ENCODE data around the gene BMPR1A. TPM values are rescaled to one million over a fixed set of nuclear protein-coding genes. Genes with fewer than 3 reads are reported as not detected.
A peak's percentile ranks its signal among the peaks of the same experiment; 100 is the strongest.

Gene BMPR1A
- total RNA-seq, 1 donor = 71.7 TPM

DNA sequence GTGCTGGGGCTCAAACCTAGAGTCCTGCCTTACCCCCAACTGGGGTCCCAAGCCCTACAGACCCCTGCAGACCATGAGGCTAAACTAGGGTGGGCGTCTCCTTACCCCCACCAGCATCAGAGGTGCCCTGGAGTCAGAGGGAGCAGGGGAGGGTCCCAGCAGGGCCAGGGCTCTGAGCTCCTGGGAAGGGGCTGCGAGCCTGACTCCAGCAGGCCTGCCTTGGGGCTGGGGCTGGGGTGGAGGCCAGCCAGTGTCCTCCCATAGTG is 203.3 kb downstream of the BMPR1A start:
- TF ChIP-seq, protein P1, sequence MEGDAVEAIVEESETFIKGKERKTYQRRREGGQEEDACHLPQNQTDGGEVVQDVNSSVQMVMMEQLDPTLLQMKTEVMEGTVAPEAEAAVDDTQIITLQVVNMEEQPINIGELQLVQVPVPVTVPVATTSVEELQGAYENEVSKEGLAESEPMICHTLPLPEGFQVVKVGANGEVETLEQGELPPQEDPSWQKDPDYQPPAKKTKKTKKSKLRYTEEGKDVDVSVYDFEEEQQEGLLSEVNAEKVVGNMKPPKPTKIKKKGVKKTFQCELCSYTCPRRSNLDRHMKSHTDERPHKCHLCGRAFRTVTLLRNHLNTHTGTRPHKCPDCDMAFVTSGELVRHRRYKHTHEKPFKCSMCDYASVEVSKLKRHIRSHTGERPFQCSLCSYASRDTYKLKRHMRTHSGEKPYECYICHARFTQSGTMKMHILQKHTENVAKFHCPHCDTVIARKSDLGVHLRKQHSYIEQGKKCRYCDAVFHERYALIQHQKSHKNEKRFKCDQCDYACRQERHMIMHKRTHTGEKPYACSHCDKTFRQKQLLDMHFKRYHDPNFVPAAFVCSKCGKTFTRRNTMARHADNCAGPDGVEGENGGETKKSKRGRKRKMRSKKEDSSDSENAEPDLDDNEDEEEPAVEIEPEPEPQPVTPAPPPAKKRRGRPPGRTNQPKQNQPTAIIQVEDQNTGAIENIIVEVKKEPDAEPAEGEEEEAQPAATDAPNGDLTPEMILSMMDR (IDR thresholded peaks at IDR 0.05; ENCODE audit: extremely low read depth, low read depth, low read length) = no peak
- H3K27me3 ChIP-seq (ENCODE audit: insufficient read depth, low read length) = no peaks in the 10 kb centered on the region
- H3K9me3 ChIP-seq (ENCODE audit: low read depth, low read length) = no peaks in the 10 kb centered on the region
- no peak overlapping the region for H3K27ac ChIP-seq (ENCODE audit: low read depth, low read length)
- no peaks in the 10 kb centered on the region for H3K79me2 ChIP-seq (ENCODE audit: insufficient read depth, low read length)
- no peak overlapping the region for H2AFZ ChIP-seq (ENCODE audit: low read length)
- no peaks in the 10 kb centered on the region for H4K20me1 ChIP-seq (ENCODE audit: insufficient read depth, low read length)
- no peak for DNase-seq (ENCODE audit: insufficient read length, low spot score, missing footprints)
- H3K36me3 ChIP-seq (ENCODE audit: insufficient read depth, low read length) = no peaks in the 10 kb centered on the region
- H3K4me3 ChIP-seq (ENCODE audit: insufficient read depth, low read length) = no peak overlapping the region
- no peak overlapping the region for H3K4me2 ChIP-seq (ENCODE audit: insufficient read depth, low read length)
- peaks cover 14% of the 10 kb centered on the region for H3K4me1 ChIP-seq (ENCODE audit: insufficient read depth, low read length)

DNA sequence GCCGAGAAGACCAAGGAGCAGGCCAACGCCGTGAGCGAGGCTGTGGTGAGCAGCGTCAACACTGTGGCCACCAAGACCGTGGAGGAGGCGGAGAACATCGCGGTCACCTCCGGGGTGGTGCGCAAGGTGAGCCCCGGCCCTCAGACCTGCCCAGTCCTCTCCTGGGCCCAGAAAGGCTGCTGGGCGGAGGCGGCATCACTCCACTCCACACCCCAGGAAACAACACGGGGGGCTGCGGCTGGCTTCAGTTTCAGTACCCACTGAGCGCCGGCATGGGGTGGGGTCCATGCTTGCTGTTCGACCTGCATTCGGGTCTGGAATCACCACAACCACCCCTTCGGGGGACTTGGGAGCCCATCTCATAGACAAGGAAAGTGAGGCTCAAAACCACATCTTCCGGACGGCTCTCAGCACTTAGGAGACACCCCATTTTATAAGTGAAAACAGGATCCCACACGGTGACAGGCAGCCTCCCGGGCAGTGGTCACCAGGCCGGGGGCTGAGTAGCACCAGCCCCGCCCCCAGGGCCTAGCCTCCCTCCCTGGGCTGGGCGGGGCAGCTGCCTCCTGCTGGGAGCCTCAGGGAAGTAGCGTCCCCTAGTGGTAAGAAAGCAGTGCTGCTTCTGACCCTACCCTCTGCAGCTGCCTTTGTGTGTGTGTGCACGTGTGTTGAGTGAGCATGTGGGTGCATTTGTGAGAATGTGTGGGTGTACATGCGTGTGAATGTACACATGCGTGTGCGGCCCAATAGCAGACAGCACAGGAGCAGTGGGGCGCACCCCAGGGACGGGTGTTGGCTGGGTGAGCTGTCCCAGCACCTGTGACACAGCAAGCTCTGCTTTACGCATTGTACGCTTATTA is 203.8 kb downstream of the BMPR1A start:
- H3K27ac ChIP-seq (ENCODE audit: low read depth, low read length) = no peak overlapping the region
- peak; percentile 96 for DNase-seq (ENCODE audit: insufficient read length, low spot score, missing footprints)
- no peak overlapping the region for H3K4me2 ChIP-seq (ENCODE audit: insufficient read depth, low read length)

DNA sequence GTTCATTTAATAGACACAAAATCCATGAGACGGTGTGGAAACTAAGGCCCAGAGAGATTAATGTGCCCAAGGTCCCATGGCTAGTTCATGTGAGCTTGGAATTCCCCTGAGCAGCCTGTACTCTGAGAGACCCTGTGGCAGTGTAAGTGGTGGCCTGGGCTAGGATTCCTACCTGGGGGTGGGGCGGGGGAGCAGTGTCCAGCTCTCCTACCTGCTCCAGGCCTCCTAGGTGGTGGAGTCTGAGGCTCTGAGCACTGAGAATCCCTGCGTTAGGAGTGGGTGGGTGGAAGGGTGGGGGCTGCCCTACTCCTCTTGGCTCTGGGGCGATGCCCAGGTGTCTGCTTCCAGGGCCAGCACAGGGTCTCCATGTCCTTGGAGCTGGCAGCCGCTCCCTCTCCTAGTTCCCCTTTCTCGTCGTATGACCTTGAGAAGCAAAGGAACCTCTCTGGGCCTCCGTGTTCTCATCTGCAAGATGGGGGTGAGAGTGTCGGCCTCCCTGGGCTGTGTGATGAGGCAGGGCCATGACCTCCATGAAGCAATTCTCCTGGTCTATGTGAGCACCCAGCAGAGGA is 204.5 kb downstream of the BMPR1A start:
- H3K4me1 ChIP-seq (ENCODE audit: insufficient read depth, low read length) = peaks cover 14% of the 10 kb centered on the region

More for the DNA sequence above, 203.8 kb downstream of the BMPR1A start:
- Histone ChIP-seq H3K4me1 (ENCODE audit: insufficient read depth, low read length) (peaks cover 14% of the 10 kb centered on the region), H3K9me3 (ENCODE audit: low read depth, low read length) (no peaks in the 10 kb centered on the region), H3K36me3 (ENCODE audit: insufficient read depth, low read length) (no peaks in the 10 kb centered on the region), H4K20me1 (ENCODE audit: insufficient read depth, low read length) (no peaks in the 10 kb centered on the region), H2AFZ (ENCODE audit: low read length) (no peak overlapping the region), H3K27me3 (ENCODE audit: insufficient read depth, low read length) (no peaks in the 10 kb centered on the region), H3K4me3 (ENCODE audit: insufficient read depth, low read length) (no peak overlapping the region), H3K79me2 (ENCODE audit: insufficient read depth, low read length) (no peaks in the 10 kb centered on the region)
- TF ChIP-seq, protein P1 (IDR thresholded peaks at IDR 0.05; ENCODE audit: extremely low read depth, low read depth, low read length) = peak; percentile 95

More for the DNA sequence above, 204.5 kb downstream of the BMPR1A start:
- Histone ChIP-seq H3K36me3 (ENCODE audit: insufficient read depth, low read length) (no peaks in the 10 kb centered on the region), H3K27ac (ENCODE audit: low read depth, low read length) (no peak overlapping the region), H3K9me3 (ENCODE audit: low read depth, low read length) (no peaks in the 10 kb centered on the region), H4K20me1 (ENCODE audit: insufficient read depth, low read length) (no peaks in the 10 kb centered on the region), H3K4me2 (ENCODE audit: insufficient read depth, low read length) (no peak overlapping the region), H3K27me3 (ENCODE audit: insufficient read depth, low read length) (no peaks in the 10 kb centered on the region), H2AFZ (ENCODE audit: low read length) (no peak overlapping the region), H3K4me3 (ENCODE audit: insufficient read depth, low read length) (no peak overlapping the region), H3K79me2 (ENCODE audit: insufficient read depth, low read length) (no peaks in the 10 kb centered on the region)
- TF ChIP-seq, protein P1 (IDR thresholded peaks at IDR 0.05; ENCODE audit: extremely low read depth, low read depth, low read length) = no peak
- DNase-seq (ENCODE audit: insufficient read length, low spot score, missing footprints) = peak; percentile 70
